Gastroesophageal sphincter (tissue), 3 donors: ENCODE data around the gene RYR2.

Experiments
- EP300 ChIP-seq: sonication (generic); formaldehyde crosslinking; IDR thresholded peaks from one replicate; pipeline ENCODE4 v1.6.1; 2017; ENCODE audit warnings: antibody characterized with exemption, mild to moderate bottlenecking
- POLR2A ChIP-seq, 2 donors: fragments of 450-650 bp; IDR thresholded peaks; one replicate each; pipeline ENCODE4 v1.6.1; 2017; ENCODE audit warnings: antibody characterized with exemption in 2 of 2, mild to moderate bottlenecking in 2 of 2, moderate library complexity in 1 of 2
- POLR2AphosphoS5 ChIP-seq: sonication (generic); formaldehyde crosslinking; IDR thresholded peaks from one replicate; pipeline ENCODE4 v1.6.1; 2017; ENCODE audit warnings: antibody characterized with exemption
- TF ChIP-seq, protein P1 (sequence below), 4 experiments: fragments of 200-600 bp in 2 of 4; fragments of 450-650 bp in 2 of 4; sonication (generic) in 1 of 4; IDR thresholded peaks; one replicate each; pipeline ENCODE4 v1.5.1; 2017 to 2019; ENCODE audit warnings: antibody characterized with exemption in 4 of 4, mild to moderate bottlenecking in 2 of 4, moderate library complexity in 2 of 4

DNA sequence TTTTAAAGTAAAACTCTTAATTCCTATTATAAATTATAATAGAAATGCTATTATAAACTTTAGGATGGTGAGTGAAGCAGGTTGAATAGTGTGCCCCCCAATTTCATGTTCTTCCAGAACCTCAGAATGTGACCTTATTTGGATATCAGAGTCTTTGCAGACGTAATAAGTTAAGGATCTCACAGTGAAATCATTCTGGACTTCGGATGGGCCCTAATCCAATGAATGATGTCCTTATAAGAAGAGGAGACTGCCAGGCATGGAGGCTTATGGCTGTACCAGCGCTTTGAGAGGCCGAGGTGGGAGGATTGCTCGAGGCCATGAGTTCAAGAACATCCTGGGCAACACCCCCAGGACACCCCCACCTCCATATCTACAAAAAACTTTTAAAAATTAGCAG lies 28.4 kb upstream of the RYR2 start:
- TF ChIP-seq POLR2A (IDR thresholded peaks at IDR 0.05) (no peak), EP300 (no peak), POLR2AphosphoS5 (peak; percentile 17)
- TF ChIP-seq, protein P1, sequence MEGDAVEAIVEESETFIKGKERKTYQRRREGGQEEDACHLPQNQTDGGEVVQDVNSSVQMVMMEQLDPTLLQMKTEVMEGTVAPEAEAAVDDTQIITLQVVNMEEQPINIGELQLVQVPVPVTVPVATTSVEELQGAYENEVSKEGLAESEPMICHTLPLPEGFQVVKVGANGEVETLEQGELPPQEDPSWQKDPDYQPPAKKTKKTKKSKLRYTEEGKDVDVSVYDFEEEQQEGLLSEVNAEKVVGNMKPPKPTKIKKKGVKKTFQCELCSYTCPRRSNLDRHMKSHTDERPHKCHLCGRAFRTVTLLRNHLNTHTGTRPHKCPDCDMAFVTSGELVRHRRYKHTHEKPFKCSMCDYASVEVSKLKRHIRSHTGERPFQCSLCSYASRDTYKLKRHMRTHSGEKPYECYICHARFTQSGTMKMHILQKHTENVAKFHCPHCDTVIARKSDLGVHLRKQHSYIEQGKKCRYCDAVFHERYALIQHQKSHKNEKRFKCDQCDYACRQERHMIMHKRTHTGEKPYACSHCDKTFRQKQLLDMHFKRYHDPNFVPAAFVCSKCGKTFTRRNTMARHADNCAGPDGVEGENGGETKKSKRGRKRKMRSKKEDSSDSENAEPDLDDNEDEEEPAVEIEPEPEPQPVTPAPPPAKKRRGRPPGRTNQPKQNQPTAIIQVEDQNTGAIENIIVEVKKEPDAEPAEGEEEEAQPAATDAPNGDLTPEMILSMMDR (IDR thresholded peaks at IDR 0.05), result no peak
